ENCODE data around the gene LRRC74A.
A peak's percentile ranks its signal among the peaks of the same experiment; 100 is the strongest.
"Not testable (repeated sequence)": the region's sequence is repeated elsewhere in the genome, so short reads cannot be mapped to it uniquely, and the experiment has no call there.

LRRC74A gene

DNA sequence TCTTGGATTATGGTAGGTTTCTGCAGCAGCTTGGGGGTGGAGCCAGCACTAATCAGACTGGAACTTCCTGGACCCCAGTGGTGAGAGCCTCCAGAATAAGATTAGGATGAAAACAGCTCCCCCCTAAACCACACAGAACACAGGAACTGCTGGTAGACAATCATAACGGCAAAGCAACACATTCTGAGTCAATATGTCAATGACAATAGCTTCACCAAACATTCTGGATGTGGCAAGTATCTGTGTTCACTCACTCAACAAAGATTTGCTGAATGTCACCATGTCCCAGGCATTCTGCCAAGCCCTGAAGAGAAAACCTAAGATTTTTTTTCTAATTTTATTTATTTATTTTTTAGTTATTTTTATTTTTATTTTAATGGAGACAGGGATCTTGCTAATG, 65.2 kb downstream of the LRRC74A start:
- DNase-seq (ENCODE audit: low read depth): no peak

DNA sequence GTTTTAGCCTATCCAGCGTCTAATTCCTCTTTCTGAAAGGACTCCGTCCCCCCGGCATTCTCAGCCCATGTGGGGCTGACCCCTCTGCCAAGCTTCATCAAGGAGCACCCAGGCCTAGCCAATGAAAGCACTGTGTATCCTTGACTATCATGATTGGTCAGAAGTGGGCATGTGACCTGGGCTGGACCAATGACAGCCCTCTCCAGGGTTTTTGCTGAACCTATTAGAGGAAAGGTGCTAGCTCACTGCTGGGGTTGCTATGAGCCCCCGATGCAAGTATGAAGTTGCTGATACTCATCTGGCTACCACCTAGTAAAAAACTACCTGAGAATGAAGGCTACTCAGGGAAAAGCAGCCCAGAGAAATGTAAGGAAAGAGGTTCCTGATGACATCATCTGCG, 68.1 kb downstream of the LRRC74A start:
- DNase-seq (ENCODE audit: low read depth): no peak

- not testable (repeated sequence) for DNase-seq (ENCODE audit: low read depth)
Measured at GRCh38 chr14:76898006-76898405, 71.8 kb downstream of the LRRC74A start.

- DNase-seq (ENCODE audit: low read depth): no peak
Measured at GRCh38 chr14:76900682-76901081, 74.5 kb downstream of the LRRC74A start.

GRCh38 chr14:76901171-76902055, 75.2 kb downstream of the LRRC74A start:
- DNase-seq (ENCODE audit: low read depth): no peak

DNA sequence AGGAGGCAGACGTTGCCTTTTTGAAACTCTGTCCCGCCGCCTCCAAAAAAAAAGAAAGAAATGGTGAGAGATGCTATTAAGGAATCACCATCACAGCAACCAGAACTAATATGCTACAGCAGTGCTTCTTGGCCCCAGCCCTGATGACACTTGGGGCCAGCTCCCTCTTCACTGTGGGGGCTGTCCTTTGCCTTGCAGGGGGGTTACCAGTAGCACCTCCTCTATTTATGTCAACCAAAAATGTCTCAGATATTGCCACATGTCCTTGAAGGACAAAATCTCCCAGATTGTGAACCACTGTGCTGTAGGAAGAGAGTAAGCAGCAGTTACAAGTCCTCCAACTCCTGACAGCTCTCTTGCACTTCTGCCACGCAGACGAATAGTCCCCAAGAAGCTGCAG, 76.4 kb downstream of the LRRC74A start:
- no peak for DNase-seq (ENCODE audit: low read depth)

DNA sequence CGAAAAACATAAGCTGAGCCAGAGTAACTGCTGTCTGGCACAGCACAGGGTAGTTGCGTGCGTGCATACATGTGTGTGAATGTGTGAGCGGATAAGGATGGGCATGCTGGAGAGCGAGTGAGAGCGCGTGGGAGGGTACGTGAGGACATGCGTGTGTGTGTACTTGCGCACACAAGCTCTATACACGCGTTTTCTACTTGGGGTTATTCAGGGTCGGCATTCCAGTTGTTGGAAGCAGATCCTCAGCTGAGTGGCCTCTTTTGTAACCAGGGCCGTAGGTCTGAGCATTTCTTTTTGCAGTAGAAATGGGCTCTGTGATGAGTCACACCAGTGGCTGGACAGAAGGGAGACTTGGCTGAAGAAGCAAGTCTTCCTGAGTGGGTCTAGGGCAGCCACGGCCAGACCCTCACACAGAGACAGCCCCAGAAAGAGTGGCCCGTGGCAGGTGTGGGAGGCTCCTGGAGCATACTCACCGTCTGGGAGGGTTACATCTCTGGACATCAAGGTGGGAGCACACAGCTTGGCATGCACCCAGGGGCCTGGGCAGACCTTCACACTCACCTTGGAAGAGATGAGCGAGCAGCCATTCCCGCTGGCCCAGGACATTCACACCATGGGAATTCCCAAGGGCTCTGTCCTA, 78.0 kb downstream of the LRRC74A start:
- no peak for DNase-seq (ENCODE audit: low read depth)

- DNase-seq (ENCODE audit: low read depth): peak; percentile 48
Measured at GRCh38 chr14:76904740-76905569, 78.7 kb downstream of the LRRC74A start.

- DNase-seq (ENCODE audit: low read depth): no peak
Measured at GRCh38 chr14:76908834-76909233, 82.6 kb downstream of the LRRC74A start.

DNA sequence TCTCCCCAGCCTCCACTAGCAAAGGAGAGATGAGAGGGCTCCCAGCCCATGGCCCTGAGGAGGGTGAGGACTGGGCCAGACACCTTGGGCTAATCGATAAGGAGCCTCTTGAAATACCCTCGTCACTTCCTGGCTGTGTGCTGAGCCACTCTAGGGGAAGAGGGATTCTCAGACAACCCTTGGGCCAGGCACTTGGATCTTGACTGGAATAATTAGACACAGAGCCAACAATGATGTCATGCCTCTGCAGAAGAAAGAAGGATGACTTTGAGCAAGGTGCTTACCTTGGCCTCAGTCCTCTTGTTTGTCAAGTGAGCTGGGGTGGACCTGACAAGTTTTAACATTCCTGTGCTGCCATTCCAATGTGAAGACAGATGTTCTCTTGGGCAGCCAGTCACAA, 83.1 kb downstream of the LRRC74A start:
- DNase-seq (ENCODE audit: low read depth): no peak

DNA sequence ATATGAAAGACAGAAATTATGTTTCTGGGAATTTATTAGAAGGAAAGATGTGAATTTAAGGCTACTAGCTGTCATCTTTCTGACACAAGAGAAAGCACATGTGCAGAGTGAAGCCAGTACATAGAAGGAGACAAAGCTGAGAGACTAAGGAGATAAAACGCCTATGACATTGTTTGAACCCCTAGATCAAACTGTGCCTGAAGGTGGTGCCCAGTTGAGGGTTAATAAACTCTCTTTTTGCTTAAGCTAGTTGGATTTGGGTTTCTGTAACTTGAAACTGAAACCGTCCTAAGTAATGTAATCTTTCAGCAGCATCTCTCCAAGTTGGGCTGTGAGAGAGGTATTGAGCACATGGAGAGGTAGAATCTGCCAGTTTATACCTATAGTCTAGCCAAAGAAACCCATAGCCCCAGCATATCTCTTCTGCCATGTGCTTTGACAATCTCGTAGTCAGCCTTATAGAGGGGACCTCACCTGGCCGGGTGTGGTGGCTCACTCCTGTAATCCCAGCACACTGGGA, 84.2 kb downstream of the LRRC74A start:
- DNase-seq (ENCODE audit: low read depth): no peak

GRCh38 chr14:76911473-76911872, 85.3 kb downstream of the LRRC74A start:
- no peak for DNase-seq (ENCODE audit: low read depth)

- not testable (repeated sequence) for DNase-seq (ENCODE audit: low read depth)
Measured at GRCh38 chr14:76914533-76915081, 88.4 kb downstream of the LRRC74A start.

DNA sequence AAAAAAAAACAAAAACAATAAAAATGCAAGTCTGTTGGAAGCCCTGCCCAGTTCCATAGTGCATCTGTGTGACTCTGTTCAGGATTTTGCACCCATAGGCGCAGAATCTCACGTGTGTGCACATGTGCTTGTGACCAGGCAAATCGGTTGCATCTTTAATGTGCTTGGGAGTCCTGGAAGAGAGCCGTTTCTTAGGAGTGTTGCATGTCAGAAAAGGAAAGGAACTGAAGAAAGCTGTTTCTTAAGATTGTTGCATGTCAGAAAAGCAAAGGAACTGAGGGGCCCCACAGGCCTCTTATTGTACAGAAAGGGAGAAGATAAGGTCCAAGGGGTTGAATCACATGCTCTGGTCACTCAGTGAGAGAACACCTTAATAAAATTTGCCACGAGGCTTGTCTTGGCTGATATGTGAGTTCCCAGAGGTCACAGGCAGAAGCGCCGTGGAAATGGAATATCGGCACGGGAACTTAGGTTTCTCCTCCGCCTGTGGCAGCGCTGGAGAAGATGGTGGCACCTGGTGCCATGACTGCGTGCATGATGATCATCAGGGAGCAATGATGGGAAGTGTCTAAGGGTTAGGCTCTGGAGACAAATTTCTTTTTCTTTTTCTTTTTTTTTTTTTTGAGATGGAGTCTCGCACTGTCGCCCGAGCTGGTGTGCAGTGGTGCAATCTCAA, 90.0 kb downstream of the LRRC74A start:
- DNase-seq (ENCODE audit: low read depth): no peak

GRCh38 chr14:76917158-76917596, 91.0 kb downstream of the LRRC74A start:
- DNase-seq (ENCODE audit: low read depth): no peak

- no peak for DNase-seq (ENCODE audit: low read depth)
Measured at GRCh38 chr14:76917745-76918255, 91.6 kb downstream of the LRRC74A start.

- no peak for DNase-seq (ENCODE audit: low read depth)
Measured at GRCh38 chr14:76918256-76918781, 92.1 kb downstream of the LRRC74A start.

DNA sequence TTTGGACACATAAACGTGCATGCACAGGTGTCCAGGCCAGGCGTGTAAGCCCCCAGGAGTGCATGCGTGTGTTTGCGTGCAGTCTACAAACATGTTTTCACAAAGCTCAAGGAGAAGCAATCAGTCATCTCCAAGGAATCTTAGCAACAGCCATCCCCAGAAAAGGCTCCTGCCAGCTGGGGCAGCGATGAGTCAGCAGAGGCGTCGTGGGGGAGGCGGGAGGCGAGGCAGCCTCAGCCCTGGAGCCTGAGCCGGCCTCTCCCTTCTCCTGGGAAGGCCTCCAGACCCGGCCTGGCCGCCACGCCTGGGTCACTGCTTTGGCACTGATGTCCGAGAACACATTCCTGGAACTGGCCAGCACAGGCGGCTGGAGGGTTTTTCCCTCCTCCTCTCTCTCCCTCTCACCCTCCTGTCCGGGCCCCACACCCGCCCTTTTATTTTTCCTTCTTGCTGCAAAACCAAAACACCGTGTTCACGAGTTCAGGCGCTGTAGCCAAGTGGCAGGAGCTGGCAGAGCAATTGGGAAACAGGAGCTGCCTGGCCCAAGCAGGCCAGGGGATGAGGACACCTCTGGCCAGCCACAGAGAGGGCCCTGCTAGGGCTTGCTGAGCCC, 92.7 kb downstream of the LRRC74A start:
- DNase-seq (ENCODE audit: low read depth): no peak

All from stimulated activated CD8-positive, alpha-beta memory T cell treated with anti-CD3 and anti-CD28 coated beads, Interleukin-15, amount 100 ng/mL, for 1 hour (primary cell).